ENCODE measurements around the gene PFAS. TPM values are rescaled to one million over a fixed set of nuclear protein-coding genes. Genes with fewer than 3 reads are reported as not detected.

The PFAS gene
- total RNA-seq, 1 experiment from 2014 or later, result 228 TPM

GRCh38 chr17:8237175-8237574 is 11.9 kb upstream of the PFAS start:
- no peaks in the 10 kb centered on the region for H3K4me1 ChIP-seq (ENCODE audit: insufficient read depth, low read length)
- no peaks in the 10 kb centered on the region for H3K79me1 ChIP-seq (ENCODE audit: insufficient read depth, low read depth, low read length, poor library complexity, severe bottlenecking)
- no peak overlapping the region for H4K5ac ChIP-seq (ENCODE audit: insufficient read length, low read depth, low read length)
- H3K79me2 ChIP-seq (ENCODE audit: insufficient read depth, low read length), result no peaks in the 10 kb centered on the region
- no peak for TF ChIP-seq CTCF (conservative IDR thresholded peaks at IDR 0.05)
- no peak overlapping the region for H2BK20ac ChIP-seq (ENCODE audit: low read depth, low read length, poor library complexity, severe bottlenecking)
- no peak overlapping the region for H3T11ph ChIP-seq (ENCODE audit: low read length)
- no peak overlapping the region for H4K8ac ChIP-seq (replicated peaks; ENCODE audit: insufficient read length, low read depth, low read length)
- WGBS (ENCODE audit: extremely low coverage, insufficient read length, low lambda C conversion rate), result no CpG with 5 or more reads among the region's 7 CpGs
- peaks cover 38 to 72% (median 67%) of the 10 kb centered on the region in 3 experiments for H3K36me3 Mint-ChIP-seq (ENCODE audit: insufficient read depth in 1 of 3, low read depth in 3 of 3)
- H3K9me3 ChIP-seq (ENCODE audit: control insufficient read depth, low read depth, low read length), result no peaks in the 10 kb centered on the region
- DNase-seq, result no peak
- no peaks in the 10 kb centered on the region for H4K20me1 ChIP-seq (ENCODE audit: control insufficient read depth, insufficient read depth, insufficient read length)
- H3K4me2 ChIP-seq (ENCODE audit: insufficient read depth, insufficient read length, low read length), result no peak overlapping the region
- no peak overlapping the region for H3K18ac ChIP-seq (ENCODE audit: insufficient read length, low read depth, low read length)
- no peaks in the 10 kb centered on the region for H3K27me3 Mint-ChIP-seq (ENCODE audit: low read depth)
- H3K27ac Mint-ChIP-seq, result no peak overlapping the region
- no peak overlapping the region for H2BK12ac ChIP-seq (ENCODE audit: insufficient read length, low read depth, low read length)
- H3K27ac ChIP-seq (ENCODE audit: insufficient read length, low read depth, low read length), result no peak overlapping the region
- no peak overlapping the region for H2BK5ac ChIP-seq (ENCODE audit: insufficient read length, low read length)
- no peak overlapping the region for H2BK120ac ChIP-seq (ENCODE audit: low read depth, low read length, poor library complexity, severe bottlenecking)
- H2AK5ac ChIP-seq (ENCODE audit: insufficient read length, low read length), result no peak overlapping the region
- no peak overlapping the region for H3K14ac ChIP-seq (ENCODE audit: insufficient read depth, low read length)
- no peaks in the 10 kb centered on the region for H3K4me1 Mint-ChIP-seq
- no peaks in the 10 kb centered on the region for H3K9me3 Mint-ChIP-seq
- H3K56ac ChIP-seq (ENCODE audit: insufficient read length, low read depth, low read length), result no peak overlapping the region
- H3K23ac ChIP-seq (ENCODE audit: insufficient read length, low read depth, low read length), result no peak overlapping the region
- no peak overlapping the region for H2AFZ ChIP-seq (ENCODE audit: low read length)
- H4K91ac ChIP-seq (ENCODE audit: insufficient read length, low read depth, low read length), result no peak overlapping the region
- no peak overlapping the region for H3K4ac ChIP-seq (ENCODE audit: low read depth, low read length)
- no peak overlapping the region for H3K9ac ChIP-seq (ENCODE audit: extremely low read depth, insufficient read length, low read length)
- H2BK15ac ChIP-seq (ENCODE audit: low read depth, low read length), result no peak overlapping the region
- H3K4me3 Mint-ChIP-seq, result no peak overlapping the region
- no peaks in the 10 kb centered on the region for H3K23me2 ChIP-seq (ENCODE audit: insufficient read length, low read depth, low read length, poor library complexity, severe bottlenecking)
- no peaks in the 10 kb centered on the region for H3K27me3 ChIP-seq (ENCODE audit: insufficient read depth, low read length)

Measured in H9 (cell line).